ENCODE results near the gene CRYGD. TPM values are rescaled to one million over a fixed set of nuclear protein-coding genes. Genes with fewer than 3 reads are reported as not detected.

The CRYGD gene
- total RNA-seq = not detected in 2 replicates

DNA sequence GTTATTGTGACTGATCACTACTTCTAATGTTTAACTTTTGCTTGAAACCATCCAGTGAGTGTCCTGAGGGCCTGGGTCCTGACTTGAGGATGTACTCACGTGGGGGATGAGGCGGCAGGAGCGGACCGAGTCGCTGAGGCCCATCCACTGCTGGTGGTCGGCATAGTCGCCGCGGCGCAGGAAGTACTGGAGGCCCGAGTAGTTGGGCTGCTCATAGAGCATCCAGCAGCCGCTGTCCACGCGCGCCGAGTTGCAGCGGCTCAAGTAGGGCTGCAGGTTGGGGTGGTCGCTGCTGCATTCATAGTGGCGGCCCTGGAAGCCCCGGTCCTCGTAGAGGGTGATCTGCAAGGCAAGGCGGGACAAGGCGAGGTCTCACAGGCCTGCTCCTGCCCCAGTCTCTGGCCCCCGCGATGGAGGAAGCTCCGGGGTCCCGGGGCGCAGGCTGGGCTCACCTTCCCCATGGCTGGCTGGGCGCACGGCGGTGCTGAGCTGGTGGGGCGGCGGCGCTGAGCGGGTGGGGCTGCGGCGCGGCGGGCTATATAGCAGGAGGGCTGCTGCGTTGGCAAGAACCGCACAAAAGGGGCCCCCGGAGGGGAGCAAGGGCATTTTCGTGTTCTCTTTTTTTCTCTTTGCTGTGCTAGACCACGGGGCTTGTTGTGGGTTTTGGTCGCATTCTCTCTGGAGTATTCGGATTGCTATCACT is at the start of gene CRYGD:
CRYGD (minus strand) TSS at position 512 of the 703 bp plus-strand sequence; CDS start at position 461, 51 bp downstream.

DNA sequence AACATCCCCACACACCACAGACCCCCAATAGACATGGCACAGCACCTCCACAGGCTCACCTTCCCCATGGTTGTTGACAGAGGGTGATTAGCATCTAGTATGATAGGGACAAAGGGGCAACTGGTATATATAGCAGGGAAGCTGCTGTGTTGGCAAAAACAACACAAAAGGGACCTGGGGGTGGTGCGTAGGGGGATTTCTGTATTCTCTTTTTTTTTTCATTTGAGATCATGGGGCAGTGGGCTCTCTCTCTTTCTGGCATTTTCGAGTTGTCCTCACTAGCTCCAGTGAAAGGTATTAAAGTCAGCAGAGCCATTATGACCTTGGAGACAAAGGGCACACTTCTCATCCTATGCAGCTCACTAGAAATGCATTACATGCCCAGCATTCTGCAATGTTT is 39.2 kb upstream of the CRYGD start, which contains the start of gene CRYGA:
CRYGA (minus strand) TSS at position 101 of the 400 bp plus-strand sequence; CDS start at position 68, 33 bp downstream.

DNA sequence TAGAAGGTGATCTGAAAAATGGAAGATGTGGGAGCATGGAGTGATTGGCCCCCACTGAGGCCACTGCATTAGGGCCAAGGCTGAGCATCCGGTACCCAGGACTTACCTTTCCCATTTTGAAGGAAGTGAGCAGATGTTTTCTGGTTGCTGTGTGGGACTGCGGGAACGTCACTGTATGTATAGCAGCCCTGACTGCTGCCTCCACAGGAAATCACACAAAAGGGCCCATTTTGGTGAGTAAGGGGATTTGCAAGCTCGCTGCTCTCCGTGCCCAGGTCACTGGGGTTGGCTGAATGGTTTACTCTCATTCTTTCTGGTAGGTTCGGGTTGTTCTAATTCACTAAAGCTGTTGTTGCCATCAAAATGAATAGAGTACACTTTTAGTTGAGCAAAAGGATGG is 21.7 kb upstream of the CRYGD start, which contains the start of gene CRYGB:
CRYGB (minus strand) TSS at position 153 of the 400 bp plus-strand sequence; CDS start at position 115, 38 bp downstream.

DNA sequence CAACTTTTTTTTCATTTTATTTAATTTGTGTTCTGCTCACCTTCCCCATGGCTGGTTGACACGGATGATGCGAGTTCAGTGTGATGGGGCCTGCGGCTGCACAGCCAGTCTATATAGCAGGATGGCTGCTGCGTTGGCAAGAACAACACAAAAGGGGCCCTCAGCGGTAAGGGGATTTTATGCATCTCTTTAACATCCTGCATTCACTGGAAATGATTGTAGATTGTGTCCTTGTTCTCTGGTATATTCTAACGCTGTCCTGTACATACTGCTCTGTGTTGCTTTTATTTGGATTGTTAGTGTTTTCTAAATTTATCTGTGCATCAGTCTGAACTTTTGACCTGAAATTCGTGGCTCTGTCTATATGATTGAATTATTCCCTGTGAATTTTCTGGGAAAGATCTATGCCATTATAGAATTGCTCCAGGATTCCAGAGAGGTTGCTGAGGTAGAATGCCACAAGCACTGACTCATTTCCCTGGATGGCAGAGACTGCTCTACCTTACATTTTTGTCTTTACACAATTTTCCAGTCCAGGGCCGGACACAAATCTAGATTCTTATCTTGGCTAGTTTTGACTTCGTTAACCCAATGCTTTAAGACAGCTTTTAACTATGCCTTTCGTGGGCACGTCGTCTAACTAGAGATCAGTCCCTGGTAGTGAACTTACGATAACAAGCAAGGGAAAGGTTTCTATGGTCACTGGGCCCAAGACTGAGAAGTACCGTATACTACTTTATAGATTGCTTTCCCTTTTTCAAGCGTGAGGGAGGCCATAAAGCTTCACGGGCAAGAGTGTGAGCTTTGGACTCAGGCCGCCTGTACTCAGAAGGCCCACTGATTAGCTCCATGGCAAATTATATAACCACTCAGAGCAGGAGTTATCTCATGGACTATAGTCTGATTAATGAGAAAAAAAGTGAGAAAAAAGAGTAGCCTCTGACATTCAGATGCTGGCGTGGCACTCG is 5.7 kb upstream of the CRYGD start, which contains the start of gene CRYGC:
CRYGC (minus strand) TSS at position 85 of the 968 bp plus-strand sequence; CDS start at position 49, 36 bp downstream.

Other genes starting within 250 kb of the CRYGD start
- 20.4 and 26.4 TPM in 2 replicates for gene PLEKHM3, start 99.0 kb downstream of the CRYGD start, total RNA-seq
- gene CRYGC, start 5.3 kb upstream of the CRYGD start, total RNA-seq = not detected in 2 replicates
- gene CRYGB, start 21.6 kb upstream of the CRYGD start, total RNA-seq = not detected in 2 replicates
- not detected in 2 replicates for gene CRYGA, start 39.1 kb upstream of the CRYGD start, total RNA-seq
- gene C2orf80, start 65.5 kb upstream of the CRYGD start, total RNA-seq = not detected in 2 replicates
- 151 and 162 TPM in 2 replicates for gene IDH1, start 130.5 kb upstream of the CRYGD start, total RNA-seq
- 42.3 and 53.7 TPM in 2 replicates for gene PIKFYVE, start 141.7 kb upstream of the CRYGD start, total RNA-seq

Data from hair follicle dermal papilla cell (primary cell).